ENCODE data around the gene IGFALS.
"Not testable (repeated sequence)": the region's sequence is repeated elsewhere in the genome, so short reads cannot be mapped to it uniquely, and the experiment has no call there.

Gene IGFALS

GRCh38 chr16:1818873-1819525 lies 25.5 kb upstream of the IGFALS start:
- DNase-seq (ENCODE audit: insufficient read length, low spot score) (no peak), FAIRE-seq (no peak)

DNA sequence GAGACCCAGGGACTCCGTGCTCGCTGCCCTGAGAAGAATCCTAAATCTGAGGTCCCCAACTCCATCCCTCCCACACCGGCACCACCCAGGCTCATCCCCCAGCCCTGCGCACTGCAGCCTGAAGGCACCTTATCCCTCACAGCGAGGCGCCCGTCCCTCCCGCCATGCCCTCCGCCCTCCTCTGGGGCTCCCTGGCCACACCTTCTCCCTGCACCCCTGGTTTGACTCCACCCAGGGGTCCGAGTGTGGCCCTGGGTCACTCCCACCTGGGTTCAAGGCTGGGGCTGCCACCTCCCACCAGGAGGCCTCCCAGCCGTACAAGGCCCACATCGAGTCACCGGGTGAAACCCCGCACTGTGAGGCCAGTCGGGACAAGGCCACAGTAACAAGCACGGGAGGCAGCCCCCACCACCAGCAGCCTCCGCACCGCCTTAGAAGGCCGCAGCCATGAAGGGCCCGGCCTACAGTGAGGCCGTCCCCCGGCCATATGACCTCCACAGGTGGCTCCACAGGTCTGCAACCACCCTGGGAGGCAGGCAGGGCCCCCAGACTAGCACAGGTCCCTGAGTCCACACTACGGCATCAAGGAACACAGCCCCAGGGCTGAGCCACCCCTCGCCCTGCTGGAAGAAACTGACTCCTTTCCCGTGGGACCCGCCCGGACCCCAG lies 24.8 kb upstream of the IGFALS start:
- FAIRE-seq (no peak), DNase-seq (ENCODE audit: insufficient read length, low spot score) (no peak)

GRCh38 chr16:1817716-1818115 lies 24.2 kb upstream of the IGFALS start:
- DNase-seq (ENCODE audit: insufficient read length, low spot score) = no peak
- FAIRE-seq = no peak

DNA sequence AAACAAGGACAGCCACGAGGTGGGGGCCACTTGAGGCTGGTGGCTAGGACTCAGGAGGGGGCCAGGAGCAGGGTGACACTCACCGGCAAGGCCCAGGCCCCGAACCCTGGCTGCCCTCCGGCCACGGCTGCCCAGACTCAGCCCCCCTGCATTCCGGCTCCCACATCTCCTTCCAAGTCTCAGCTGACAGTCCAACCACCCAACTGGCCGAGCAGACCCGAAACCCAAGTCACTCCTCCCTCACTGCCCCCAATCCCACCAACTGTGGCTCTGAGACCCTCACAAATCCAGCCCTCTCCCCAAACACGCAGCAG lies 23.7 kb upstream of the IGFALS start:
- no peak for DNase-seq (ENCODE audit: insufficient read length, low spot score)
- no peak for FAIRE-seq

- DNase-seq (ENCODE audit: insufficient read length, low spot score) (no peak), FAIRE-seq (no peak)
Observed at GRCh38 chr16:1816396-1817275, 23.1 kb upstream of the IGFALS start.

DNA sequence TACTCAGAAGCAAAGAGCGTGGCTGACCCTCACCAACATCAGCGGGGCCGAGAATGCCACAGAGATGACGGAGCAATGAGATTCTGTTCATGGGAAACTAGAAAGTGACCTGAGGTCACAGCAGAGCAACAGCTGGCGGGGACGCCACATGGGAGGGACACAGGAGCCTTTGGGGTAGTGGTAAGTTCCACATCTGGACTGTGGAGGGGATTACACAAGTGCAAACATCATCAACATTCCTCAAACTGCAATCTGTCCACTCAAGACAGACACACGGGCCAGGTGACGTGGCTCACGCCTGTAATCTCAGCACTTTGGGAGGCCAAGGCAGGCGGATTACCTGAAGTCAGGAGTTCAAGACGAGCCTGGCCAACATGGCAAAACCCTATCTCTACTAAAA lies 22.0 kb upstream of the IGFALS start:
- no peak for FAIRE-seq
- DNase-seq (ENCODE audit: insufficient read length, low spot score) = no peak

GRCh38 chr16:1812732-1813163 lies 19.2 kb upstream of the IGFALS start:
- DNase-seq (ENCODE audit: insufficient read length, low spot score) (peak; percentile 15), FAIRE-seq (no peak)

DNA sequence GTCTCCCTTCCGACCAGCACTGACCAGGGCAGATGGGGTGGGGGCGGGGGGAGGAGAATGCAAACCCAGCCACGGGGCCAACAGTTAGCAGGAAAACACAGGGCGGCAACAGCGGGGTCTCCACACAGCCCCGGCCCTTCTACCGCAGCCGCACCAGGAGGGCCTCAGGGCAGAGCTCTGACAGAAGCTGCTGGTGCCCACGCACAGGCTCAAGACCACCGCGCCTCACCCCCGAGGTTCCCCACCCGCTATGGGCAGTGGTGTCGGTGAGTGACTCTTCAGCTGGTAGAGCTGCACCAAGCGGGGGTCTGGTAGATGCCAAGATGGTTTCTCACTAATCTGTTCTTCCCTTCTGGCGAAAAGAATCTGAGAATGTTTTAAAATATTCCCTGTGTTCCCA lies 17.0 kb upstream of the IGFALS start:
- DNase-seq (ENCODE audit: insufficient read length, low spot score) (no peak), FAIRE-seq (no peak)

- no peak for FAIRE-seq
- no peak for DNase-seq (ENCODE audit: insufficient read length, low spot score)
Observed at GRCh38 chr16:1810106-1810505, 16.6 kb upstream of the IGFALS start.

- no peak for FAIRE-seq
- no peak for DNase-seq (ENCODE audit: insufficient read length, low spot score)
Observed at GRCh38 chr16:1809281-1809801, 15.8 kb upstream of the IGFALS start.

GRCh38 chr16:1808691-1809090 lies 15.2 kb upstream of the IGFALS start:
- FAIRE-seq (no peak), DNase-seq (ENCODE audit: insufficient read length, low spot score) (no peak)

DNA sequence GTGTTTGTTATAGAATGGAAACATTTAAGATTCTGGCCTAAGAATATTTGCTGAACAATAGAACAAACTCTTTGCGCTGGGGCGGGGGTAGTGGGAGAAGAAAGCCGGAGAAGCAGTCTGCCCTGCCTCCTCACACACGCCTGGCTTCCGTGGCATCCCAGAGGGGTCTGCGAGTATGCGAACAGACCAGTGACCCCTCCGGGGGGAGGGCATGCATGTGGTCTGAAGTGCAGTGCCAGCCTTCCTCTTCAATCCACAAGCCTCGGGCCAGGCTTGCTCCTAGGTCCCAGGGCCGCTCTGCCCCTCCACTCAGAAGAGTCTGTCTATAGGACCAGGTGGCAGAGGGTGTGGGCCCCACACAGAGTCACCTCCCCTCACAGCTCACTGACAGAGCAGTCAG lies 14.1 kb upstream of the IGFALS start:
- DNase-seq (ENCODE audit: insufficient read length, low spot score) = no peak
- peak; percentile 49 for FAIRE-seq

DNA sequence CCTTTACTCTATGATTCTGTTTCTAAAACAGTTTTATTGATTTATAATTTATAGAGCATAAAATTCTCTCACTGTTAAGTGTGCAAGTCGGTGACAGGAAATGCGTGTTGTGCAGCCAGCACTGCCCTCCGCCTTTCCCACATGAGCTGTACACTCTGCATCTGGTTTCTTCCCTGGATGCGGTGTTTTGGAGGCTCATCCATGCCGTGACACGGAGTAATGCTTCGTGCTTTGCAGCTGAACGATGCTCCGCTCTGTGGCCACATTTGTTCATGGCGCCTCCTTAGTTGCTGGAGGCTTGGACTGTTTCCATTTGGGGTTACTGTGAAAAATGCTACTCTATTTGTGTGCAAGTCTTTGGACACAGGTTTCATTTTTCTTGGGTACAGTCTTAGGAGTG lies 7.2 kb upstream of the IGFALS start:
- DNase-seq (ENCODE audit: insufficient read length, low spot score) (no peak), FAIRE-seq (no peak)

- not testable (repeated sequence) for FAIRE-seq; DNase-seq (ENCODE audit: insufficient read length, low spot score)
Observed at GRCh38 chr16:1799263-1799662, 5.8 kb upstream of the IGFALS start.

DNA sequence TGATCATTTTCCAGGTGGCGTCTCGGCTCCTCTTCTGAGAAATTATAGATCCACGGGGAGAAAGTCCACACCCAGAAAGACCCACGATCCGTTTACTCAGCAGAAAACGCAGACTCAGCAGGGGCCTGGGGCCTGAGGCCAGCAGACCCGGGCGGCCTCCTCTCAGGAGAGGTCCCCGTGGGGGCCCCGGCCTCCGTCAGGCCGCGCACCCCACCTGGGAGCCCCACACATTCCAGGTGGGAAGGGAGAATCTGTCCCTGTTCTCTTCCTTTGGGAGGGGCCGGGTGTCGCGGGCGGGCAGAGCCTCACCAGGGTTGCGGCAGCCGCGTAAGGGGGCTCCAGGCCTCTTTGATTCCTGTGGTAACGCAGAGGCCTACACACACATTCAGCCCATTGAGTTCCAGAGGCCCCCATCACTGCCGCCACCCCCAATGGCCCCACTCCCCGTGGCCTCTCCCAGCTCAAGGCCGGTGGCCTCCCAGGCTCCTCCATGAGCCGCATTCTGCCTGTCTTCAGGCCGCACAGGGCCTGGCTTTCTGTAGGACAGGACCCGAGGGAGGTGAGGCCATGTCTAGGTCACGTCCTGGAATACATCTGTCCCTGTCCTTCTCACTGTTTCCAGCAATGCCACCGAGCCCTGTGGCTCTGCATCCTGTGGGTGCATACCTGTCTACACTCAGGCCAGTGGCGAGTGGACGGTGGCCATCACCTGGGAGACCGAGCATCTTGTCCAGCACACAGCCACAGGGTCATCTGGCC lies 1.6 kb upstream of the IGFALS start:
- DNase-seq (ENCODE audit: insufficient read length, low spot score) = no peak

GRCh38 chr16:1794221-1794871 lies 841 bp upstream of the IGFALS start:
- no peak for DNase-seq (ENCODE audit: insufficient read length, low spot score)

More for the DNA sequence above, 1.6 kb upstream of the IGFALS start:
- FAIRE-seq = no peak

DNA sequence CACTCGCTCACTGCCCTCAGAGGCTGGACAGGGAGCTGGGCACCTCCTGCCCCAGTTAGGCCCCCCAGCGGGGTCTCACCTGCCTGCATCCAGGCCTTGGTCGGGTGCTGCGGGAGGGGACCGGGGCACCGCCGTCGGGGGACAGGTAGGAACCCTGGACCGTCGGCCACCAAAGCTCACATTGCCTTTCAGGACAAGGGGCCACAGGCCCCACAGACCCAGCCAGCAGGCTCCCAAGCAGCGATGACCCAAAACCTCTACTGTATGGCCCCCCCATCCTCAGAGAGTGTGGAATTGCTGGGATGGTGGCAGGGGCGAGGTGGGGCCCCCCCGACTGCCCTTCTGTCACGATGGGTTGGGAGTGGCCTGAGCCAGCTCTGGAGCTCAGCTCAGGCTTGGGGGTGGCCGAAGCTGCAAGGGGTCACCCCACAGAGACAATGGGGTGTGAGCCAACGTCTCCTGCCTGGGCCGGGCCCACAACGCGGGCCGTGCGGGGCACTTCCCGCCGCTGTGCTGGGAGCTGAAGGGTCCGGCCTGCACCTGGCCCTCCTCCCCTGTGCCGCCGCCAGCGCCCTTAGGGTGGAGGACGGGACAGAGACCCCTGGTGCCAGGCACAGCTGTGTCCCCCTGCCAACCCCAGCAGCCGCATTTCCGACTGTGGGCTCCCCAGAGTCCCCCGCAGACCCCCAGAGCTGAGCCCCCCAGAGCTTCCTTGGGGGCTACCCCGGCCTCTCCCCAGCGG lies 498 bp downstream of the IGFALS start:
- no peak for DNase-seq (ENCODE audit: insufficient read length, low spot score)
- no peak for FAIRE-seq

More at GRCh38 chr16:1794221-1794871, 841 bp upstream of the IGFALS start:
- no peak for FAIRE-seq

- DNase-seq (ENCODE audit: insufficient read length, low spot score) (no peak), FAIRE-seq (no peak)
Observed at GRCh38 chr16:1791943-1792812, 1.3 kb downstream of the IGFALS start.

Data from HTR-8/SVneo (cell line).